Measurements from ENCODE around the gene ATP6V1E1.

- TF ChIP-seq, protein P1, sequence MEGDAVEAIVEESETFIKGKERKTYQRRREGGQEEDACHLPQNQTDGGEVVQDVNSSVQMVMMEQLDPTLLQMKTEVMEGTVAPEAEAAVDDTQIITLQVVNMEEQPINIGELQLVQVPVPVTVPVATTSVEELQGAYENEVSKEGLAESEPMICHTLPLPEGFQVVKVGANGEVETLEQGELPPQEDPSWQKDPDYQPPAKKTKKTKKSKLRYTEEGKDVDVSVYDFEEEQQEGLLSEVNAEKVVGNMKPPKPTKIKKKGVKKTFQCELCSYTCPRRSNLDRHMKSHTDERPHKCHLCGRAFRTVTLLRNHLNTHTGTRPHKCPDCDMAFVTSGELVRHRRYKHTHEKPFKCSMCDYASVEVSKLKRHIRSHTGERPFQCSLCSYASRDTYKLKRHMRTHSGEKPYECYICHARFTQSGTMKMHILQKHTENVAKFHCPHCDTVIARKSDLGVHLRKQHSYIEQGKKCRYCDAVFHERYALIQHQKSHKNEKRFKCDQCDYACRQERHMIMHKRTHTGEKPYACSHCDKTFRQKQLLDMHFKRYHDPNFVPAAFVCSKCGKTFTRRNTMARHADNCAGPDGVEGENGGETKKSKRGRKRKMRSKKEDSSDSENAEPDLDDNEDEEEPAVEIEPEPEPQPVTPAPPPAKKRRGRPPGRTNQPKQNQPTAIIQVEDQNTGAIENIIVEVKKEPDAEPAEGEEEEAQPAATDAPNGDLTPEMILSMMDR (IDR thresholded peaks at IDR 0.05), result no peak
- TF ChIP-seq POLR2A (IDR thresholded peaks at IDR 0.05), result no peak
These were observed 1.1 kb upstream of the ATP6V1E1 start for GRCh38 chr22:17629641-17630040.

Data from body of pancreas (tissue), 4 donors.